ENCODE results near the gene S100A3. TPM values are rescaled to one million over a fixed set of nuclear protein-coding genes. Genes with fewer than 3 reads are reported as not detected.
"Not testable (repeated sequence)": the region's sequence is repeated elsewhere in the genome, so short reads cannot be mapped to it uniquely, and the experiment has no call there.

S100A3 gene
- total RNA-seq, 4 donors from 2014 or later, result 1.1 to 2.7 TPM; not detected in 2

DNA sequence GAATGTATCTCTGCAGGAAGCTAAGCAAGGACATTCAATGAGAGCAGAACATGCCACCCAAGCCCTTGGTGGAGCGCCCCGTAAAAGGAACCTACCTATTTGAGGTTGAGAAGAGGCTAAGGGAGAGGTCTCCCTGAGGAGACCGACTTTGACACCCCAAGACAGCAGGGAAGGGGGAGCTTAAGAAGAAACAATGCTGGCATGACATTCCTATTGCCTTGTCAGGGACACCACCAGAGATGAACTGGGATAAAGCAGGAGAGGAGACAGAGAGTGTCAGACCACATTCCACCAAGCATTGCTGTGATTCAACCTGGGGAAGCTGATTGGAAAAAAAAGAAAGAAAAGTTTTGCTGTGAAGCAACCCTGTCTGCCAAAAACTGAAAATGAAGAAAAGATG is 29.9 kb upstream of the S100A3 start:
- no peaks in the 10 kb centered on the region for H3K27me3 ChIP-seq
- no peak for DNase-seq (ENCODE audit: low spot score in 2 of 2)
- H3K4me1 ChIP-seq, result peaks cover 0 to 8% (median 0%) of the 10 kb centered on the region in 4 donors
- no peak overlapping the region for H3K4me3 ChIP-seq
- H3K27ac ChIP-seq, result no peak overlapping the region
- 72 to 80% methylated on average over 3 of the region's 3 CpGs for WGBS, 2 donors
- H3K9me3 ChIP-seq, result no peaks in the 10 kb centered on the region
- no peaks in the 10 kb centered on the region for H3K36me3 ChIP-seq
- no peak for TF ChIP-seq EP300 (IDR thresholded peaks at IDR 0.05)

DNA sequence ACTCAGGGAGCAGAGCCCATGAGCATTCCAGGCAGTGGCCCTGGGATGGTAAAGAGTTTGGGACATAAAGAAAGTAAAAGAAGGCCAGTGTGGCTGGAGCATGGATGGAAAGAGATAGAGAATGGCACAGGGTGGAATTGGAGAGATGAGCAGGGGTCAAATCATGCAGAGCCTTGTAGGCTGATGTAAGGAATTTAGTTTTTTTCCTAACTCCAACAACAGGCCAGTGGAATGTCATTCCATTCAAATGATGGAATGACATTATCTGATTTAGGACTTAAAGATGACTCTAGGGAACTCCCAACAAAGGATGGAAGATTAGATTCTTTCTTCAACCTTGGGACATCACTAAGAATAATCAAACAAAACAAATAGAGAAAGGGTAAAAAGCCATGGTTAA is 29.4 kb upstream of the S100A3 start:
- H3K27me3 ChIP-seq, result no peaks in the 10 kb centered on the region
- no peak for TF ChIP-seq POLR2A (IDR thresholded peaks at IDR 0.05)
- no peak for TF ChIP-seq EP300 (IDR thresholded peaks at IDR 0.05)
- TF ChIP-seq CTCF (IDR thresholded peaks at IDR 0.05), result no peak
- DNase-seq (ENCODE audit: low spot score in 2 of 2), result no peak

GRCh38 chr1:153577624-153578051 is 28.6 kb upstream of the S100A3 start:
- no peak for DNase-seq (ENCODE audit: low spot score in 2 of 2)
- H3K27me3 ChIP-seq, result no peaks in the 10 kb centered on the region
- WGBS, 2 donors, result 60 to 63% methylated on average over 9 of the region's 9 CpGs
- no peak overlapping the region for H3K27ac ChIP-seq
- no peak overlapping the region for H3K4me3 ChIP-seq
- H3K4me1 ChIP-seq, result peaks cover 0 to 16% (median 4%) of the 10 kb centered on the region in 4 donors
- TF ChIP-seq POLR2A (IDR thresholded peaks at IDR 0.05) (no peak), CTCF (IDR thresholded peaks at IDR 0.05) (no peak), EP300 (IDR thresholded peaks at IDR 0.05) (no peak)
- H3K9me3 ChIP-seq, result no peaks in the 10 kb centered on the region
- no peaks in the 10 kb centered on the region for H3K36me3 ChIP-seq

More for the DNA sequence above, 29.4 kb upstream of the S100A3 start:
- no peaks in the 10 kb centered on the region for H3K36me3 ChIP-seq
- H3K4me3 ChIP-seq, result no peak overlapping the region
- no peaks in the 10 kb centered on the region for H3K9me3 ChIP-seq
- peaks cover 0 to 8% (median under 1%) of the 10 kb centered on the region in 4 donors for H3K4me1 ChIP-seq
- no peak overlapping the region for H3K27ac ChIP-seq

- H3K27ac ChIP-seq, result no peak overlapping the region
- H3K9me3 ChIP-seq, result no peaks in the 10 kb centered on the region
- H3K4me3 ChIP-seq, result no peak overlapping the region
- DNase-seq (ENCODE audit: low spot score in 2 of 2), result no peak
- WGBS, 2 donors, result 68 to 74% methylated on average over 4 of the region's 4 CpGs
- H3K27me3 ChIP-seq, result no peaks in the 10 kb centered on the region
- peaks cover 0 to 21% (median 6%) of the 10 kb centered on the region in 4 donors for H3K4me1 ChIP-seq
- TF ChIP-seq POLR2A (IDR thresholded peaks at IDR 0.05) (no peak), EP300 (IDR thresholded peaks at IDR 0.05) (no peak), CTCF (IDR thresholded peaks at IDR 0.05) (no peak)
- H3K36me3 ChIP-seq, result no peaks in the 10 kb centered on the region
Observed at GRCh38 chr1:153577138-153577537, 28.1 kb upstream of the S100A3 start.

GRCh38 chr1:153575497-153575896 is 26.4 kb upstream of the S100A3 start:
- H3K27me3 ChIP-seq; H3K9me3 ChIP-seq; DNase-seq (ENCODE audit: low spot score in 2 of 2); H3K36me3 ChIP-seq; H3K27ac ChIP-seq; H3K4me3 ChIP-seq: not testable (repeated sequence)
- peaks cover 0 to 26% (median 8%) of the 10 kb centered on the region in 4 donors for H3K4me1 ChIP-seq
- WGBS, 2 donors, result 76 to 77% methylated on average over 10 of the region's 10 CpGs

DNA sequence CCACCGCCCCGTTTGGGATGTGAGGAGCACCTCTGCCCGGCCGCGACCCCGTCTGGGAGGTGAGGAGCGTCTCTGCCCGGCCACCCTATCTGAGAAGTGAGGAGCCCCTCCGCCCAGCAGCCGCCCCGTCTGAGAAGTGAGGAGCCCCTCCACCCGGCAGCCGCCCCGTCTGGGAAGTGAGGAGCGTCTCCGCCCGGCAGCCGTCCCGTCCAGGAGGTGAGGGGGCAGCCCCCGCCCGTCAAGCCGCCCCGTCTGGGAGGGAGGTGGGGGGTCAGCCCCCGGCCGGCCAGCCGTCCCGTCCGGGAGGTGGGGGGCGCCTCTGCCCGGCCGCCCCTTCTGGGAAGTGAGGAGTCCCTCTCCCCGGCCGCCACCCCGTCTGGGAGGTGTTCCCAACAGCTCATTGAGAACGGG is 26.0 kb upstream of the S100A3 start:
- 89 to 92% methylated on average over 9 to 34 of the region's 35 CpGs for WGBS, 2 donors
- peaks cover 0 to 26% (median 8%) of the 10 kb centered on the region in 4 donors for H3K4me1 ChIP-seq
- not testable (repeated sequence) for H3K4me3 ChIP-seq; DNase-seq (ENCODE audit: low spot score in 2 of 2); H3K9me3 ChIP-seq; H3K27ac ChIP-seq; H3K36me3 ChIP-seq; H3K27me3 ChIP-seq

- no peaks in the 10 kb centered on the region for H3K36me3 ChIP-seq
- no peak for DNase-seq (ENCODE audit: low spot score in 2 of 2)
Observed at GRCh38 chr1:153573351-153573750, 24.3 kb upstream of the S100A3 start.

More at GRCh38 chr1:153573351-153573750, 24.3 kb upstream of the S100A3 start:
- Histone ChIP-seq H3K27ac (peak overlapping the region in 3 of 4 donors; percentile 15 to 93 (median 62)), H3K27me3 (no peaks in the 10 kb centered on the region), H3K4me1 (peaks cover 0 to 33% (median 11%) of the 10 kb centered on the region in 4 donors), H3K4me3 (no peak overlapping the region), H3K9me3 (no peaks in the 10 kb centered on the region)
- WGBS, 2 donors, result 61 to 66% methylated on average over 3 of the region's 3 CpGs
- TF ChIP-seq POLR2A (IDR thresholded peaks at IDR 0.05) (no peak), EP300 (IDR thresholded peaks at IDR 0.05) (no peak), CTCF (IDR thresholded peaks at IDR 0.05) (no peak)

Data from tibial nerve (tissue), 4 donors.